Spinal cord (tissue), 10 donors: ENCODE data around the gene MGA. TPM values are rescaled to one million over a fixed set of nuclear protein-coding genes. Genes with fewer than 3 reads are reported as not detected.

Experiments used
- DNase-seq, 6 donors: peaks; one replicate each; pipeline versions ENCODE4 v3.0.0 to v3.0.0-alpha.2; 2013 to 2015; ENCODE audit warnings: low spot score in 6 of 6, low read depth in 4 of 6
- H3K27ac ChIP-seq: one replicate; pipeline ENCODE4 v1.5.1; 2013; ENCODE audit warnings: low read depth, low read length, control low read depth
- H3K27me3 ChIP-seq: one replicate; pipeline ENCODE4 v1.6.1; 2013; ENCODE audit warnings: low read length; ENCODE audit not compliant: control insufficient read depth, insufficient read depth
- H3K36me3 ChIP-seq: one replicate; pipeline ENCODE4 v1.6.1; 2013; ENCODE audit warnings: low read length; ENCODE audit not compliant: control insufficient read depth, insufficient read depth
- H3K4me1 ChIP-seq: one replicate; pipeline ENCODE4 v1.6.1; 2013; ENCODE audit warnings: low read length; ENCODE audit not compliant: control insufficient read depth, insufficient read depth
- H3K4me3 ChIP-seq: one replicate; pipeline ENCODE4 v1.5.1; 2013; ENCODE audit warnings: low read depth, low read length, control low read depth
- H3K9me3 ChIP-seq: one replicate; pipeline ENCODE4 v1.6.1; 2013; ENCODE audit warnings: low read length; ENCODE audit not compliant: control insufficient read depth, insufficient read depth
- WGBS: methylation state at CpG from one replicate; pipeline ENCODE4 v1.1.5; 2013; ENCODE audit warnings: missing lambda C conversion rate; ENCODE audit not compliant: insufficient coverage; 5-methylcytosine and 5-hydroxymethylcytosine counted together
- long read RNA-seq, 4 donors: transcript quantifications; one replicate each; lab custom pipeline, GENCODE V29; 2026
- polyA plus RNA-seq, 2 donors: library from polyadenylated mRNA; unstranded; fragments of 120-200 nt; gene quantifications; one replicate each; pipeline ENCODE4 v1.2.1, GENCODE V29; 2013; ENCODE audit not compliant: insufficient read length in 2 of 2
- total RNA-seq, 2 donors: library from RNA; depleted of rRNA in 1 of 2; stranded (reverse); fragments of 120-200 nt in 1 of 2; fragments of >200 nt in 1 of 2; gene quantifications; one replicate each; pipeline versions ENCODE4 v1.2.3 to v1.2.4, GENCODE V29; 2013 to 2014
- donor health status: healthy.

Gene MGA
- total RNA-seq (10 to 100 TPM; 60.0 to 76.2 TPM), polyA plus RNA-seq (10 to 100 TPM; 12.7 to 17.5 TPM)
- long read RNA-seq, donor 1, partial matches to known transcripts, result 0 of 1 reads
- long read RNA-seq, donor 1, other reads (novel, unspliced or antisense), result 0 of 1 reads
- long read RNA-seq, donor 2, result 0 reads
- long read RNA-seq, donor 3, result 0 reads
- long read RNA-seq, donor 4, partial matches to known transcripts, result 0 of 3 reads
- long read RNA-seq, donor 4, other reads (novel, unspliced or antisense), result 0 of 3 reads

DNA sequence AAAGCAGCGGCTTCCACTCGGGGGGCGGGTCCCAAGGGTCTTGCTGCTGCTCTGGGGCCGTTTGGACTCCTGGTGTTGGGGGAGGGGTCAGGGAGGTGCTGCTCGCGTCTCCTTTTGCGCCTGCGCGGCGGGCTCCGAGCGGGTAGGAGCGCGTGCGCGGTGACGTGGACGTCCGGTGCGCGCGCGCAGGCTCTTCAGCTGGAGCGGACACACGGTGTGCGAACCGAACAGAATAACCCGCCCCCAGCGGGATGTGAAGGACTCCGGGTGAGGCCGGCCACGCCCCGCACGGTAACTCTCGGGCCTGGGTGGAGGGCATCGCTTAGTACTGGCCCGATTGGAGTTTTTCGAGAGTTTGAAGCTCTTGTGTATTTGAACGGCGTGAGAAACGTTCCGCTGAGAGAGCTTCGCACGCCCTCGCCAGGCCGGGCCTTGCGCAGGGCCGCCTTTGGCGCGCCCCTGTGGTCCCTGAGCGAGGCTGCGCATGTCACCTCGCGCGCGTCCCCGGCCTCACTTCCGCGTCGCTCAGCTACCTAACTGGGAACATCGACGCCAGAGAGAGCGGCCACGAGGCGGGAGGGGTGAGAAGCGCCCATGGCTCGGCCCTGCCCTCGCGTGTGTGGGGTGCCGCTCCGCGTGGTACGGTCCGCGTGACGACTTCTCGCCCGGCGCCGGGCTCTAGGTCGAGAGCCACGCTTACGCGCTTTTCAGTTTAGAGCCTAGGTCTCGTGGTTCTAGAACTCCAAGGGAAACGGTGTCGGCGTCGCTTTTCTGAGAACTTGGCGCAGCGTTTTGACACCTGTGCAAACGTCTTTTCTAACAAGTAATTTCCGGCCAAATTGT lies at the start of gene MGA:
MGA (plus strand) TSS at position 171 of the 843 bp plus-strand sequence.
- Histone ChIP-seq H3K27me3 (no peaks in the 10 kb centered on the region), H3K4me1 (peaks cover 23% of the 10 kb centered on the region), H3K27ac (peak within 1 kb of the TSS; percentile 93), H3K4me3 (peak within 1 kb of the TSS; percentile 77), H3K36me3 (no peaks in the 10 kb centered on the region), H3K9me3 (no peaks in the 10 kb centered on the region)
- WGBS, result under 1% methylated on average over 92 of the region's 93 CpGs
- peak; percentile 90 to 98 (median 95) for DNase-seq

DNA sequence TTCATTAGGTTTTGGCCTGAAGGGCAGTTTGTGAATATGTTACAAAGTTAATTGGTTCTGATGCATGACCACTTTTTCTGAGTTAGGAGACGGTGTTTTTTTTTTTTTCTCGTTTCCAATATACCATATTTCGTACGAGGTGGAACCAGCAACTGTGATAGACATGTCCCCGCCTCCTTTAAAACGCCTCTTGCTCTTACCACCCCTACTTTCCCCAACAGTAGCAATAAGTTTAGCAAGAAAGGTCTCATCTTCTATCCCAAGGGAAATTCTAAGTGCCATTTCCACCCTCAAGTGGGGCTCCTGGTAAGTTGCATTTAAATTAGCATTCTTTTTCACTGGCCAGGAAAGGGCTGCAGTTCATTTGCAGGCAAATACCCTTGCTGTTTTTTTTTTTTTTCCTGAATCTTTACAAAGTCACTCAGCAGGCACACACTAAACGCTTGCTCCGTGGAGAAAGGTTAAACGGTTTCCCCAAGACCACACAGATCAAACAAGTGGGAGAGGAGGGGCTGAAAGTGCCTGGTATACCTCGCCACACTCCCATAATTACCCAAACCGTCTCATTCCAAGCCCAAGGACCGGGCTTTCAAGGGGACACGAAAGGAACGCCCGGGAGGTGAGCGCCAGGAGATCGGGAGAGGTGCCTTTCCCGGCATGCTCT lies 39.5 kb upstream of the MGA start:
- Histone ChIP-seq H3K36me3 (no peaks in the 10 kb centered on the region), H3K27me3 (no peaks in the 10 kb centered on the region), H3K4me1 (peaks cover 13% of the 10 kb centered on the region), H3K9me3 (no peaks in the 10 kb centered on the region), H3K27ac (peak overlapping the region; percentile 91), H3K4me3 (peak overlapping the region; percentile 80)
- WGBS, result 9% methylated on average over 10 of the region's 18 CpGs
- peak in 1 of 6 donors; percentile 9 for DNase-seq

DNA sequence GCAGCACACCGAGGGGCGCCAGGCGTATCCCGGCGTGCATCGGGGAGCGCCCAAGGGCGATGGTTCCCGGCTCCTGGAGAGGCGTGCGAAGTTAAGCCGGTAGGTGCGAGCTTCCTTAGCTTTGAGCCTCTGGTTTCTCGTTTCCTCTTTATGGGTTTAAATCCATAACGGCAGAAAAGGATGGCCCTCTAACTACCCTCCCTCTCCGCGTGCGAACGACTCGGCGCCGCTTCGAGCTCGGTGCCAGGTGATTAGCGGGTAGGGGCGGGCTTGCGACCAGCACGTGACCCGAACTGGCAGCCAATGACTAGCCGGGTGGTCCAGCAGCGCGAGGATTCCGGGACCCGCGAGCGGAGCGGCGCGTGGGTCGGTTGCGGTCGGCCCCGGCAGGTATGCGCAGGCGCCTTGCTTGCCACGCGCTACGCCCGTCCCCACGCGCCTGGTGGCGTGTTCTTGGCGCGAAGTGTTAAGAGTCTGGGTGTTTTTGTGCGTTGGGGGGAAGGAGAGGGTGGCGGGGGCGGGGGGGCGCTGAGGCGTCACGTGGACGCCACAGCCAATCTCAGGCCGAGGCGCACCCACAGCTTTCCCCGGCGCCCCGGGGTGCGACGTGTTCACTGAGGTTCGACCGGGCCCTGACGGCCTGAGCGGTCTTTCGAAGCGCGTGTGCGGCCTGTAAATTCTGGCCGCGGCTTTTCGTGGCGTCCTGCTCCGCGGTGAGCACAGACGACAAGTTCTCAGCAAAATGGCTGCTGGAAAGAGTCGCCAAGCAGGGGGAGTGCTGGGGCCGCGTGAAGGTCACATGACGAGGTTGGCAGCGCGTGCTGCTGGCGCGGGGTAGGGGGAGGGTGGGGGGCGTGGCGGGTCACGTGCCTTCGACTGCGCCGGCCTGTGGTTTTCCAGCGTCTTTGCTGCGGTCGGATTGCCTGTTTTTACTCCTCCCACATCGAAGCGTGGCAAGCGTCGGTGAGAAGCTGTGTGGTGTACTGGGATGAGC lies 38.7 kb upstream of the MGA start:
- H3K27ac ChIP-seq, result peak overlapping the region; percentile 91
- peaks cover 13% of the 10 kb centered on the region for H3K4me1 ChIP-seq
- H3K36me3 ChIP-seq, result no peaks in the 10 kb centered on the region
- no peaks in the 10 kb centered on the region for H3K27me3 ChIP-seq
- under 1% methylated on average over 89 of the region's 104 CpGs for WGBS
- DNase-seq, result peak; percentile 75 to 97 (median 86)
- peak overlapping the region; percentile 80 for H3K4me3 ChIP-seq
- no peaks in the 10 kb centered on the region for H3K9me3 ChIP-seq

DNA sequence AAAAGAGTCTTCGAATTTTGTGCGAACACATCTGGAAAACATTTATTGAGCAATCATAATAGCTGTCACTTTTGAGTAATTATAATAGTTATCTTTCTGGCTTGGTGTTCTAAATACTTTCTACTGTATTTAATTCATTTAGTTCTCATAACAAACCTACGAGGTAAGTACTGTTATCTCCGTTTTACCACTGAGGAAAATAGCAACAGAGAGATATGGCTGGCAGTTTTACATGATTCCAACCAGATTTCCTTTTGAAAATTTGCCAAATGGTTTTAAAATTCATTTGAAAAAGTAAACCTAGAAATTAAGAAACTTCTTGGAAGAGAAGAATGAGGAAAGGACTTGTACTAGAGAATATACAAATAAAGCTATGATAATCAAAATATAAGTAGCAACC lies 37.3 kb upstream of the MGA start:
- no peaks in the 10 kb centered on the region for H3K36me3 ChIP-seq
- no peak for DNase-seq
- H3K27ac ChIP-seq, result no peak overlapping the region
- no peaks in the 10 kb centered on the region for H3K27me3 ChIP-seq
- WGBS, result no CpG with 5 or more reads among the region's 4 CpGs
- H3K4me1 ChIP-seq, result peaks cover 13% of the 10 kb centered on the region
- H3K4me3 ChIP-seq, result no peak overlapping the region
- H3K9me3 ChIP-seq, result no peaks in the 10 kb centered on the region

DNA sequence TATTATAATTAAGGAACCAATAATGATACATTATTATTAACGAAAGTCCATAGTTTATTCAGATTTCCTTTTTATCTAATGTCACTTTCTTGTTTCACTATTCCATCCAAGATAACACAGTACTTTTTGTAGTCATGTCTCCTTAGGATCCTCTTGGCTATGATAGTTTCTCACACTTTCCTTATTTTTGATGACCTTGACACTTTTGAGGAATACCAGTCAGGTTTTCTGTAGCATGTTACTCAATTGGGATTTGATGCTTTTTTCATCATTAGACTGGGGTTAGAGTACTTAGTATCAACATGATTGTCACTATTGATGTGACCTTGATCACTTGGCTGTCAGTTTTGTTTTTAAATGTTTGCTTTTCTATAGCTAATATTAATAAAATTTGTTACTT lies 33.0 kb upstream of the MGA start:
- Histone ChIP-seq H3K4me1 (no peaks in the 10 kb centered on the region), H3K36me3 (no peaks in the 10 kb centered on the region), H3K27ac (no peak overlapping the region), H3K9me3 (no peaks in the 10 kb centered on the region), H3K27me3 (no peaks in the 10 kb centered on the region), H3K4me3 (no peak overlapping the region)
- no peak for DNase-seq
- WGBS, result no CpG with 5 or more reads among the region's 1 CpG

DNA sequence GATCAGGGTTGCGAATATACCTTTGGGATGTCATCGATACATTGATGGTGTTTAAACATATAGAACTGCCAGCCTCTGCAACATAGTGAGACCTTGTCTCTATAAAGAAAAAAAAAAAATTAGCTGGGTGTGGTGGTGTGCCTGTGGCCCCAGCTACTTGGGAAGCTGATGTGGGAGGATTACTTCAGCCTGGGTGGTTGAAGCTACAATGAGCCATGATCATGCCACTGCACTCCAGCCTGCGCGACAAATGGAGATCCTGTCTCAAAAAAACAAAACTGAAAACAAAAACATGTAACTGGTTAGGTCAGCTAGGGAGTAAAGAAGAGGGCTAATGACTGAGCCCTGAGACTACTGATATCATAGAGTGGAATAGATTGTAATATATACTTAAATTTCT lies 30.7 kb upstream of the MGA start:
- Histone ChIP-seq H3K4me1 (no peaks in the 10 kb centered on the region), H3K4me3 (no peak overlapping the region), H3K9me3 (no peaks in the 10 kb centered on the region), H3K27me3 (no peaks in the 10 kb centered on the region), H3K36me3 (no peaks in the 10 kb centered on the region), H3K27ac (no peak overlapping the region)
- DNase-seq, result no peak
- 93% methylated on average over 3 of the region's 4 CpGs for WGBS

DNA sequence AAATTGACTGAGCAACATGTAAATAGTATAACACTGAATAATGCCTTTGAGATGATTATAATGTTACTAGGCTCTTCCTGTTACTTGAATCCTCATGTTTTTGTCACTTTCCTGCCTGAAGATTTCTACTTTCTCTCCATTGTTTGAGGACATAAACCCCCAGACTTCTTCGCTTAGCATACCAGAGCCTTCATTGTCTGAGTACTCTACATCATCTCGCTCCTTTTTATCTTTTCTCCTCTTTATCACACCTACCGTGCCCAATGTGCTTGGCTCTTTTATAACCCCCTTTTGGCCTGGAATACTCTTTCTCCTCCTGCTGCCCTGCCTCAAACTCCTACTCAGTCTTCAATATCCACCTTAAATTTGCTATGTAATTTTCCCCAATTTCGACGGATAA lies 30.3 kb upstream of the MGA start:
- Histone ChIP-seq H3K4me1 (no peaks in the 10 kb centered on the region), H3K27ac (no peak overlapping the region), H3K9me3 (no peaks in the 10 kb centered on the region), H3K36me3 (no peaks in the 10 kb centered on the region), H3K4me3 (no peak overlapping the region), H3K27me3 (no peaks in the 10 kb centered on the region)
- 55% methylated on average over 3 of the region's 5 CpGs for WGBS
- no peak for DNase-seq

DNA sequence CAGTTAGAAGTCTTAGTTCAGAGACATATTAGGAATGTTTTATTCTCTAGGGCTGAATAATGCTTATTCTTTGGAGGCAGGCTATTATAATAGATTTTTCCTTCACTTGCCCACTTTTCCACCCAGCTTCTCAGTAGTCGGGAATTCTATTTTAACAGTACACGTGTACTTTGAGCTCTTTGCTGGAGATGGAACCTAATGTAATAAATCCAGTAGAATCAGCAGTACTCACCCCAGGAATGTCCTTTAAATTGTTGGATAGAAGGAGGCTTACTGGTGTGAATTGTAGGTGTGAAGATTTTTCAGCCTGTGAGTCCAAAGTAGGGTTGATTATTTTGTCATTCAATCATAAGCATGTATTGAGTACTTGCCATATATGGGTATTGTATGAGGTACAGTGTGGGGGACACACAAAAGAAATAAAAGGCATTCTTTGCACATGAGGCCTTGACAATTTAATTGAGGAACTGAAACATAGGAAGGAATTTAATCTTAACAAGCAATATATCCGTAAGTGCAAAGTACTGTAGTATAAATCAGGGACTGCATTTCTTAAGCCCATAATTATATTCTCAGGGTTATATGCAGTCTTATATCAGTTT lies 29.5 kb upstream of the MGA start:
- H3K9me3 ChIP-seq, result no peaks in the 10 kb centered on the region
- no peaks in the 10 kb centered on the region for H3K4me1 ChIP-seq
- H3K4me3 ChIP-seq, result no peak overlapping the region
- DNase-seq, result no peak
- no peaks in the 10 kb centered on the region for H3K27me3 ChIP-seq
- H3K36me3 ChIP-seq, result no peaks in the 10 kb centered on the region
- no CpG with 5 or more reads among the region's 3 CpGs for WGBS
- H3K27ac ChIP-seq, result no peak overlapping the region
